Vagina (tissue), 2 donors: ENCODE results near the gene TINAGL1.

Source experiments
- POLR2A ChIP-seq, 2 donors: fragments of 450-650 bp; IDR thresholded peaks; one replicate each; pipeline ENCODE4 v1.6.1; 2017; ENCODE audit warnings: antibody characterized with exemption in 2 of 2, mild to moderate bottlenecking in 2 of 2, moderate library complexity in 2 of 2
- POLR2AphosphoS5 ChIP-seq, 2 donors: sonication (generic); formaldehyde crosslinking; IDR thresholded peaks; one replicate each; pipeline ENCODE4 v1.9.0; 2017; ENCODE audit warnings: antibody characterized with exemption in 2 of 2, mild to moderate bottlenecking in 2 of 2, low read depth in 1 of 2; ENCODE audit not compliant: insufficient read depth in 1 of 2
- TF ChIP-seq, protein P1 (sequence below), 3 experiments: fragments of 450-650 bp in 2 of 3; fragments of 200-600 bp in 1 of 3; sonication (generic) in 1 of 3; IDR thresholded peaks; one replicate each; pipeline ENCODE4 v1.5.1; 2017 to 2019; ENCODE audit warnings: antibody characterized with exemption in 3 of 3, mild to moderate bottlenecking in 2 of 3, moderate library complexity in 2 of 3

DNA sequence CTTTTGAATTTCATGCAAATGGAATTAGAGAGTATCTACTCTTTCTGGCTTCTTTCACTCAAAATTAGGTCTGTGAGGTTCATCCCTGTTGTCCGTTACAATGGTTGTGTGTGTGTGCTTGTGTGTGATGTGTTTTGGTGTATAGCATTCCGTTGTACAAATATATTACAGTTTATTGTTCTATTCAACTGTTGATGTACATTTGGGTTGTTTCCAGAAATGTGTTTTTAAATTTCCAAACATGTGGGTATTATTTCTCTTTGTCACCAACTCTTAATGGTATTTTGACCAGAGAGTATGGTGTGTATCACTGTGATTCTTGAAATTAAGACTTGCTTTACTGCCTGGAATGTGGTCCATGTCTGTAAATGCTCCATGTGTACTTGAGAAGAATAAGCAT, 24.3 kb downstream of the TINAGL1 start:
- TF ChIP-seq POLR2AphosphoS5 (IDR thresholded peaks at IDR 0.05; ENCODE audit: insufficient read depth in 1 of 2, low read depth in 1 of 2) (no peak), POLR2A (IDR thresholded peaks at IDR 0.05) (no peak)
- TF ChIP-seq, protein P1, sequence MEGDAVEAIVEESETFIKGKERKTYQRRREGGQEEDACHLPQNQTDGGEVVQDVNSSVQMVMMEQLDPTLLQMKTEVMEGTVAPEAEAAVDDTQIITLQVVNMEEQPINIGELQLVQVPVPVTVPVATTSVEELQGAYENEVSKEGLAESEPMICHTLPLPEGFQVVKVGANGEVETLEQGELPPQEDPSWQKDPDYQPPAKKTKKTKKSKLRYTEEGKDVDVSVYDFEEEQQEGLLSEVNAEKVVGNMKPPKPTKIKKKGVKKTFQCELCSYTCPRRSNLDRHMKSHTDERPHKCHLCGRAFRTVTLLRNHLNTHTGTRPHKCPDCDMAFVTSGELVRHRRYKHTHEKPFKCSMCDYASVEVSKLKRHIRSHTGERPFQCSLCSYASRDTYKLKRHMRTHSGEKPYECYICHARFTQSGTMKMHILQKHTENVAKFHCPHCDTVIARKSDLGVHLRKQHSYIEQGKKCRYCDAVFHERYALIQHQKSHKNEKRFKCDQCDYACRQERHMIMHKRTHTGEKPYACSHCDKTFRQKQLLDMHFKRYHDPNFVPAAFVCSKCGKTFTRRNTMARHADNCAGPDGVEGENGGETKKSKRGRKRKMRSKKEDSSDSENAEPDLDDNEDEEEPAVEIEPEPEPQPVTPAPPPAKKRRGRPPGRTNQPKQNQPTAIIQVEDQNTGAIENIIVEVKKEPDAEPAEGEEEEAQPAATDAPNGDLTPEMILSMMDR (IDR thresholded peaks at IDR 0.05), result no peak
